ENCODE measurements around the gene TLX3. TPM values are rescaled to one million over a fixed set of nuclear protein-coding genes. Genes with fewer than 3 reads are reported as not detected.

Gene TLX3
- total RNA-seq, 2 donors from 2014 or later, result not detected

- WGBS, 2 donors, result 19 to 27% methylated on average over 18 to 42 of the region's 42 CpGs
- H3K9me3 ChIP-seq, result no peaks in the 10 kb centered on the region
- TF ChIP-seq POLR2A (IDR thresholded peaks at IDR 0.05), result no peak
- no peak for TF ChIP-seq CTCF (IDR thresholded peaks at IDR 0.05)
- intact Hi-C loops (cut with DNase I), result no loop called here
- peaks cover 42% of the 10 kb centered on the region for H3K4me1 ChIP-seq
- H3K27me3 ChIP-seq, result peaks cover 5 to 59% of the 10 kb centered on the region in 2 donors
- no peak overlapping the region for H3K27ac ChIP-seq
- DNase-seq (no peak), ATAC-seq (no peak)
- H3K36me3 ChIP-seq (replicated peaks in 1 of 2; ENCODE audit: insufficient read depth in 1 of 2, low read depth in 2 of 2), result no peaks in the 10 kb centered on the region
- no peak overlapping the region for H3K4me3 ChIP-seq
Measured at GRCh38 chr5:171307789-171308452, 1.1 kb upstream of the TLX3 start.

- no peak for ATAC-seq
- Histone ChIP-seq H3K36me3 (replicated peaks in 1 of 2; ENCODE audit: insufficient read depth in 1 of 2, low read depth in 2 of 2) (no peaks in the 10 kb centered on the region), H3K27me3 (peaks cover 5 to 71% of the 10 kb centered on the region in 2 donors), H3K4me3 (no peak overlapping the region), H3K27ac (no peak overlapping the region), H3K9me3 (no peaks in the 10 kb centered on the region), H3K4me1 (peaks cover 44% of the 10 kb centered on the region)
- 3 to 4% methylated on average over 11 to 97 of the region's 106 CpGs for WGBS, 2 donors
- TF ChIP-seq CTCF (IDR thresholded peaks at IDR 0.05) (no peak), POLR2A (IDR thresholded peaks at IDR 0.05) (no peak)
- intact Hi-C loops (cut with DNase I), result no loop called here
- no peak for DNase-seq
Measured at GRCh38 chr5:171309276-171310211, 496 bp downstream of the TLX3 start.

GRCh38 chr5:171310212-171310818, 1.3 kb downstream of the TLX3 start:
- Histone ChIP-seq H3K27me3 (peaks cover 5 to 79% of the 10 kb centered on the region in 2 donors), H3K4me1 (peaks cover 52% of the 10 kb centered on the region), H3K4me3 (no peak overlapping the region), H3K36me3 (replicated peaks in 1 of 2; ENCODE audit: insufficient read depth in 1 of 2, low read depth in 2 of 2) (no peaks in the 10 kb centered on the region), H3K27ac (no peak overlapping the region), H3K9me3 (no peaks in the 10 kb centered on the region)
- ATAC-seq (no peak), DNase-seq (peak in 1 of 4 donors; percentile 26)
- WGBS, 2 donors, result 5 to 6% methylated on average over 36 to 40 of the region's 41 CpGs
- intact Hi-C loops (cut with DNase I), result no loop called here
- TF ChIP-seq CTCF (IDR thresholded peaks at IDR 0.05) (peak in 5 of 7 experiments; percentile 12 to 28 (median 16)), POLR2A (IDR thresholded peaks at IDR 0.05) (no peak)

GRCh38 chr5:171310819-171311321, 1.8 kb downstream of the TLX3 start:
- no peak overlapping the region for H3K27ac ChIP-seq
- peaks cover 5 to 85% of the 10 kb centered on the region in 2 donors for H3K27me3 ChIP-seq
- H3K4me1 ChIP-seq, result peaks cover 57% of the 10 kb centered on the region
- no peak for TF ChIP-seq CTCF (IDR thresholded peaks at IDR 0.05)
- TF ChIP-seq POLR2A (IDR thresholded peaks at IDR 0.05), result no peak
- no peak overlapping the region for H3K4me3 ChIP-seq
- no peak for ATAC-seq
- intact Hi-C loops (cut with DNase I), result no loop called here
- no peaks in the 10 kb centered on the region for H3K36me3 ChIP-seq (replicated peaks in 1 of 2; ENCODE audit: insufficient read depth in 1 of 2, low read depth in 2 of 2)
- 1 to 4% methylated on average over 29 to 41 of the region's 41 CpGs for WGBS, 2 donors
- no peak for DNase-seq
- no peaks in the 10 kb centered on the region for H3K9me3 ChIP-seq
